Tibial nerve (tissue), 3 donors: ENCODE data around the gene CCDC9B.

ENCODE experiments used
- CTCF ChIP-seq, 5 experiments: fragments of 200-600 bp in 3 of 5; fragments of 450-650 bp in 2 of 5; sonication (generic) in 3 of 5; IDR thresholded peaks; one replicate each; pipeline ENCODE4 v1.5.1; 2016 to 2019; ENCODE audit warnings: antibody characterized with exemption in 5 of 5, mild to moderate bottlenecking in 3 of 5, moderate library complexity in 2 of 5
- POLR2A ChIP-seq, 2 donors: fragments of 450-650 bp; IDR thresholded peaks; one replicate each; pipeline ENCODE4 v1.6.1; 2017; ENCODE audit warnings: antibody characterized with exemption in 2 of 2, mild to moderate bottlenecking in 2 of 2, moderate library complexity in 2 of 2

GRCh38 chr15:40329804-40330203 is 10.9 kb downstream of the CCDC9B start:
- TF ChIP-seq CTCF (IDR thresholded peaks at IDR 0.05): no peak
- TF ChIP-seq POLR2A (IDR thresholded peaks at IDR 0.05): no peak
